ENCODE data around the gene GMPPA. TPM values are rescaled to one million over a fixed set of nuclear protein-coding genes. Genes with fewer than 3 reads are reported as not detected.

GMPPA gene
- total RNA-seq, 1 donor = 46.0 TPM

GRCh38 chr2:219465659-219466561 is 32.8 kb upstream of the GMPPA start:
- Histone ChIP-seq H3K27me3 (ENCODE audit: insufficient read depth, low read length) (no peaks in the 10 kb centered on the region), H3K9me3 (ENCODE audit: low read depth, low read length) (no peaks in the 10 kb centered on the region), H2AFZ (ENCODE audit: low read length) (no peak overlapping the region), H3K4me1 (ENCODE audit: insufficient read depth, low read length) (peaks cover 21% of the 10 kb centered on the region), H3K79me2 (ENCODE audit: insufficient read depth, low read length) (no peaks in the 10 kb centered on the region), H3K27ac (ENCODE audit: low read depth, low read length) (no peak overlapping the region), H3K4me3 (ENCODE audit: insufficient read depth, low read length) (no peak overlapping the region), H3K4me2 (ENCODE audit: insufficient read depth, low read length) (no peak overlapping the region), H3K36me3 (ENCODE audit: insufficient read depth, low read length) (peaks cover 61% of the 10 kb centered on the region), H4K20me1 (ENCODE audit: insufficient read depth, low read length) (no peaks in the 10 kb centered on the region)
- no peak for DNase-seq (ENCODE audit: insufficient read length, low spot score, missing footprints)
- no peak for TF ChIP-seq CTCF (IDR thresholded peaks at IDR 0.05; ENCODE audit: extremely low read depth, low read depth, low read length)

- Histone ChIP-seq H3K27me3 (ENCODE audit: insufficient read depth, low read length) (no peaks in the 10 kb centered on the region), H4K20me1 (ENCODE audit: insufficient read depth, low read length) (no peaks in the 10 kb centered on the region), H3K27ac (ENCODE audit: low read depth, low read length) (no peak overlapping the region), H3K9me3 (ENCODE audit: low read depth, low read length) (no peaks in the 10 kb centered on the region), H3K4me3 (ENCODE audit: insufficient read depth, low read length) (no peak overlapping the region), H2AFZ (ENCODE audit: low read length) (no peak overlapping the region), H3K79me2 (ENCODE audit: insufficient read depth, low read length) (no peaks in the 10 kb centered on the region), H3K4me1 (ENCODE audit: insufficient read depth, low read length) (peaks cover 14% of the 10 kb centered on the region), H3K4me2 (ENCODE audit: insufficient read depth, low read length) (no peak overlapping the region), H3K36me3 (ENCODE audit: insufficient read depth, low read length) (peaks cover 66% of the 10 kb centered on the region)
- DNase-seq (ENCODE audit: insufficient read length, low spot score, missing footprints) = no peak
- no peak for TF ChIP-seq CTCF (IDR thresholded peaks at IDR 0.05; ENCODE audit: extremely low read depth, low read depth, low read length)
Observed at GRCh38 chr2:219466816-219467735, 31.6 kb upstream of the GMPPA start.

GRCh38 chr2:219467736-219468075 is 31.0 kb upstream of the GMPPA start:
- Histone ChIP-seq H4K20me1 (ENCODE audit: insufficient read depth, low read length) (no peaks in the 10 kb centered on the region), H3K79me2 (ENCODE audit: insufficient read depth, low read length) (no peaks in the 10 kb centered on the region), H3K27me3 (ENCODE audit: insufficient read depth, low read length) (no peaks in the 10 kb centered on the region), H2AFZ (ENCODE audit: low read length) (no peak overlapping the region), H3K4me2 (ENCODE audit: insufficient read depth, low read length) (no peak overlapping the region), H3K9me3 (ENCODE audit: low read depth, low read length) (no peaks in the 10 kb centered on the region), H3K36me3 (ENCODE audit: insufficient read depth, low read length) (peaks cover 66% of the 10 kb centered on the region), H3K27ac (ENCODE audit: low read depth, low read length) (no peak overlapping the region), H3K4me1 (ENCODE audit: insufficient read depth, low read length) (peaks cover 14% of the 10 kb centered on the region), H3K4me3 (ENCODE audit: insufficient read depth, low read length) (no peak overlapping the region)
- no peak for DNase-seq (ENCODE audit: insufficient read length, low spot score, missing footprints)
- no peak for TF ChIP-seq CTCF (IDR thresholded peaks at IDR 0.05; ENCODE audit: extremely low read depth, low read depth, low read length)
